ENCODE measurements around the gene B2M. TPM values are rescaled to one million over a fixed set of nuclear protein-coding genes. Genes with fewer than 3 reads are reported as not detected.
"Not testable (repeated sequence)": the region's sequence is repeated elsewhere in the genome, so short reads cannot be mapped to it uniquely, and the experiment has no call there.

B2M gene
- polyA plus RNA-seq, 2 donors, result 499 to 1,202 TPM

- peak overlapping the region in 1 of 2 donors; percentile 64 for H3K27ac ChIP-seq (ENCODE audit: low read depth in 2 of 2, low read length in 1 of 2)
- 61 to 68% methylated on average over 2 of the region's 2 CpGs for WGBS, 2 donors
- no peak overlapping the region for H3K4me3 ChIP-seq (ENCODE audit: low read depth in 1 of 2, low read length in 2 of 2)
- H3K4me1 ChIP-seq (ENCODE audit: control insufficient read depth in 2 of 2, insufficient read depth in 2 of 2, low read length in 1 of 2), result no peaks in the 10 kb centered on the region
- H3K9me3 ChIP-seq (ENCODE audit: control insufficient read depth in 2 of 2, insufficient read depth in 1 of 2, low read depth in 1 of 2, low read length in 1 of 2), result no peaks in the 10 kb centered on the region
- H3K27me3 ChIP-seq (ENCODE audit: control insufficient read depth in 1 of 2, insufficient read depth in 2 of 2, low read length in 2 of 2), result no peaks in the 10 kb centered on the region
- no peaks in the 10 kb centered on the region for H3K36me3 ChIP-seq (ENCODE audit: control insufficient read depth in 2 of 2, insufficient read depth in 2 of 2, low read length in 1 of 2)
Measured at GRCh38 chr15:44734839-44735481, 23.6 kb downstream of the B2M start.

GRCh38 chr15:44735482-44736180 is 24.3 kb downstream of the B2M start:
- H3K4me1 ChIP-seq (ENCODE audit: control insufficient read depth in 2 of 2, insufficient read depth in 2 of 2, low read length in 1 of 2), result no peaks in the 10 kb centered on the region
- H3K4me3 ChIP-seq (ENCODE audit: low read depth in 1 of 2, low read length in 2 of 2), result no peak overlapping the region
- no peaks in the 10 kb centered on the region for H3K9me3 ChIP-seq (ENCODE audit: control insufficient read depth in 2 of 2, insufficient read depth in 1 of 2, low read depth in 1 of 2, low read length in 1 of 2)
- H3K27ac ChIP-seq (ENCODE audit: low read depth in 2 of 2, low read length in 1 of 2), result peak overlapping the region; percentile 8 to 64
- no peaks in the 10 kb centered on the region for H3K36me3 ChIP-seq (ENCODE audit: control insufficient read depth in 2 of 2, insufficient read depth in 2 of 2, low read length in 1 of 2)
- WGBS, 2 donors, result 49 to 54% methylated on average over 8 of the region's 8 CpGs
- H3K27me3 ChIP-seq (ENCODE audit: control insufficient read depth in 1 of 2, insufficient read depth in 2 of 2, low read length in 2 of 2), result no peaks in the 10 kb centered on the region

GRCh38 chr15:44736181-44736765 is 25.0 kb downstream of the B2M start, which contains the start of gene TRIM69:
Gene TRIM69, plus strand, starts transcription at chr15:44736528. Its CDS starts 177 bp downstream, at chr15:44736705.
- WGBS, 2 donors, result 74% methylated on average over 3 of the region's 3 CpGs
- Histone ChIP-seq H3K36me3 (ENCODE audit: control insufficient read depth in 2 of 2, insufficient read depth in 2 of 2, low read length in 1 of 2) (no peaks in the 10 kb centered on the region), H3K9me3 (ENCODE audit: control insufficient read depth in 2 of 2, insufficient read depth in 1 of 2, low read depth in 1 of 2, low read length in 1 of 2) (no peaks in the 10 kb centered on the region), H3K27ac (ENCODE audit: low read depth in 2 of 2, low read length in 1 of 2) (peak within 1 kb of the TSS; percentile 24 to 64), H3K4me3 (ENCODE audit: low read depth in 1 of 2, low read length in 2 of 2) (no peak within 1 kb of the TSS), H3K4me1 (ENCODE audit: control insufficient read depth in 2 of 2, insufficient read depth in 2 of 2, low read length in 1 of 2) (no peaks in the 10 kb centered on the region), H3K27me3 (ENCODE audit: control insufficient read depth in 1 of 2, insufficient read depth in 2 of 2, low read length in 2 of 2) (no peaks in the 10 kb centered on the region)

GRCh38 chr15:44738340-44738984 is 27.1 kb downstream of the B2M start:
- H3K4me3 ChIP-seq (ENCODE audit: low read depth in 1 of 2, low read length in 2 of 2), result no peak overlapping the region
- no peaks in the 10 kb centered on the region for H3K4me1 ChIP-seq (ENCODE audit: control insufficient read depth in 2 of 2, insufficient read depth in 2 of 2, low read length in 1 of 2)
- no peaks in the 10 kb centered on the region for H3K36me3 ChIP-seq (ENCODE audit: control insufficient read depth in 2 of 2, insufficient read depth in 2 of 2, low read length in 1 of 2)
- WGBS, 2 donors, result 66 to 67% methylated on average over 3 of the region's 3 CpGs
- H3K27me3 ChIP-seq (ENCODE audit: control insufficient read depth in 1 of 2, insufficient read depth in 2 of 2, low read length in 2 of 2), result no peaks in the 10 kb centered on the region
- H3K9me3 ChIP-seq (ENCODE audit: control insufficient read depth in 2 of 2, insufficient read depth in 1 of 2, low read depth in 1 of 2, low read length in 1 of 2), result no peaks in the 10 kb centered on the region
- no peak overlapping the region for H3K27ac ChIP-seq (ENCODE audit: low read depth in 2 of 2, low read length in 1 of 2)

GRCh38 chr15:44739222-44739847 is 28.0 kb downstream of the B2M start:
- not testable (repeated sequence) for H3K4me1 ChIP-seq (ENCODE audit: control insufficient read depth in 2 of 2, insufficient read depth in 2 of 2, low read length in 1 of 2); H3K36me3 ChIP-seq (ENCODE audit: control insufficient read depth in 2 of 2, insufficient read depth in 2 of 2, low read length in 1 of 2); H3K4me3 ChIP-seq (ENCODE audit: low read depth in 1 of 2, low read length in 2 of 2); H3K9me3 ChIP-seq (ENCODE audit: control insufficient read depth in 2 of 2, insufficient read depth in 1 of 2, low read depth in 1 of 2, low read length in 1 of 2); H3K27me3 ChIP-seq (ENCODE audit: control insufficient read depth in 1 of 2, insufficient read depth in 2 of 2, low read length in 2 of 2); H3K27ac ChIP-seq (ENCODE audit: low read depth in 2 of 2, low read length in 1 of 2)
- 74 to 82% methylated on average over 14 to 22 of the region's 24 CpGs for WGBS, 2 donors

- H3K27me3 ChIP-seq (ENCODE audit: control insufficient read depth in 1 of 2, insufficient read depth in 2 of 2, low read length in 2 of 2); H3K4me1 ChIP-seq (ENCODE audit: control insufficient read depth in 2 of 2, insufficient read depth in 2 of 2, low read length in 1 of 2); H3K4me3 ChIP-seq (ENCODE audit: low read depth in 1 of 2, low read length in 2 of 2); H3K36me3 ChIP-seq (ENCODE audit: control insufficient read depth in 2 of 2, insufficient read depth in 2 of 2, low read length in 1 of 2); H3K9me3 ChIP-seq (ENCODE audit: control insufficient read depth in 2 of 2, insufficient read depth in 1 of 2, low read depth in 1 of 2, low read length in 1 of 2); H3K27ac ChIP-seq (ENCODE audit: low read depth in 2 of 2, low read length in 1 of 2): not testable (repeated sequence)
- 82 to 95% methylated on average over 1 to 2 of the region's 2 CpGs for WGBS, 2 donors
Measured at GRCh38 chr15:44743454-44743853, 32.1 kb downstream of the B2M start.

GRCh38 chr15:44753345-44753744 is 42.0 kb downstream of the B2M start:
- Histone ChIP-seq H3K9me3 (ENCODE audit: control insufficient read depth in 2 of 2, insufficient read depth in 1 of 2, low read depth in 1 of 2, low read length in 1 of 2) (peaks cover 0 to 6% of the 10 kb centered on the region in 2 donors), H3K36me3 (ENCODE audit: control insufficient read depth in 2 of 2, insufficient read depth in 2 of 2, low read length in 1 of 2) (no peaks in the 10 kb centered on the region), H3K27me3 (ENCODE audit: control insufficient read depth in 1 of 2, insufficient read depth in 2 of 2, low read length in 2 of 2) (no peaks in the 10 kb centered on the region), H3K4me1 (ENCODE audit: control insufficient read depth in 2 of 2, insufficient read depth in 2 of 2, low read length in 1 of 2) (no peaks in the 10 kb centered on the region), H3K27ac (ENCODE audit: low read depth in 2 of 2, low read length in 1 of 2) (no peak overlapping the region), H3K4me3 (ENCODE audit: low read depth in 1 of 2, low read length in 2 of 2) (no peak overlapping the region)
- 95 to 100% methylated on average over 1 of the region's 1 CpG for WGBS, 2 donors

GRCh38 chr15:44763187-44763586 is 51.9 kb downstream of the B2M start:
- H3K4me3 ChIP-seq (ENCODE audit: low read depth in 1 of 2, low read length in 2 of 2), result no peak overlapping the region
- H3K36me3 ChIP-seq (ENCODE audit: control insufficient read depth in 2 of 2, insufficient read depth in 2 of 2, low read length in 1 of 2), result no peaks in the 10 kb centered on the region
- H3K27ac ChIP-seq (ENCODE audit: low read depth in 2 of 2, low read length in 1 of 2), result no peak overlapping the region
- H3K4me1 ChIP-seq (ENCODE audit: control insufficient read depth in 2 of 2, insufficient read depth in 2 of 2, low read length in 1 of 2), result no peaks in the 10 kb centered on the region
- 71 to 79% methylated on average over 2 of the region's 2 CpGs for WGBS, 2 donors
- H3K27me3 ChIP-seq (ENCODE audit: control insufficient read depth in 1 of 2, insufficient read depth in 2 of 2, low read length in 2 of 2), result no peaks in the 10 kb centered on the region
- H3K9me3 ChIP-seq (ENCODE audit: control insufficient read depth in 2 of 2, insufficient read depth in 1 of 2, low read depth in 1 of 2, low read length in 1 of 2), result no peaks in the 10 kb centered on the region

- Histone ChIP-seq H3K27me3 (ENCODE audit: control insufficient read depth in 1 of 2, insufficient read depth in 2 of 2, low read length in 2 of 2) (no peaks in the 10 kb centered on the region), H3K27ac (ENCODE audit: low read depth in 2 of 2, low read length in 1 of 2) (no peak overlapping the region), H3K4me3 (ENCODE audit: low read depth in 1 of 2, low read length in 2 of 2) (no peak overlapping the region), H3K9me3 (ENCODE audit: control insufficient read depth in 2 of 2, insufficient read depth in 1 of 2, low read depth in 1 of 2, low read length in 1 of 2) (no peaks in the 10 kb centered on the region), H3K4me1 (ENCODE audit: control insufficient read depth in 2 of 2, insufficient read depth in 2 of 2, low read length in 1 of 2) (no peaks in the 10 kb centered on the region), H3K36me3 (ENCODE audit: control insufficient read depth in 2 of 2, insufficient read depth in 2 of 2, low read length in 1 of 2) (no peaks in the 10 kb centered on the region)
- 64 to 79% methylated on average over 3 of the region's 3 CpGs for WGBS, 2 donors
Measured at GRCh38 chr15:44763848-44764247, 52.5 kb downstream of the B2M start.
